ENCODE data around the gene GPR39. TPM values are rescaled to one million over a fixed set of nuclear protein-coding genes. Genes with fewer than 3 reads are reported as not detected.

The GPR39 gene
- total RNA-seq, 2 experiments from 2014 or later: not detected

GRCh38 chr2:132623096-132623839, 206.7 kb downstream of the GPR39 start:
- Mint-ChIP-seq H3K27me3 (no peaks in the 10 kb centered on the region), H3K9me3 (peaks cover 1% of the 10 kb centered on the region), H3K36me3 (no peaks in the 10 kb centered on the region), H3K27ac (no peak overlapping the region), H3K4me3 (no peak overlapping the region), H3K4me1 (no peaks in the 10 kb centered on the region)
- POLR2A ChIA-PET: no interaction called here
- no peak for ATAC-seq (ENCODE audit: low read depth)
- no peak for DNase-seq

GRCh38 chr2:132627536-132627935, 210.9 kb downstream of the GPR39 start:
- POLR2A ChIA-PET: no interaction called here
- DNase-seq (no peak), ATAC-seq (ENCODE audit: low read depth) (no peak)
- Mint-ChIP-seq H3K4me3 (no peak overlapping the region), H3K27me3 (no peaks in the 10 kb centered on the region), H3K36me3 (no peaks in the 10 kb centered on the region), H3K4me1 (no peaks in the 10 kb centered on the region), H3K9me3 (no peaks in the 10 kb centered on the region), H3K27ac (no peak overlapping the region)

GRCh38 chr2:132632000-132632649, 215.5 kb downstream of the GPR39 start:
- H3K4me3 Mint-ChIP-seq: no peak overlapping the region
- peaks cover 2% of the 10 kb centered on the region for H3K4me1 Mint-ChIP-seq
- ATAC-seq (ENCODE audit: low read depth) (no peak), DNase-seq (no peak)
- no peaks in the 10 kb centered on the region for H3K27me3 Mint-ChIP-seq
- POLR2A ChIA-PET: no interaction called here
- H3K27ac Mint-ChIP-seq: no peak overlapping the region
- H3K9me3 Mint-ChIP-seq: peaks cover 6% of the 10 kb centered on the region
- no peaks in the 10 kb centered on the region for H3K36me3 Mint-ChIP-seq

- no peak for ATAC-seq (ENCODE audit: low read depth)
- Mint-ChIP-seq H3K4me1 (peaks cover 2% of the 10 kb centered on the region), H3K9me3 (peaks cover 6% of the 10 kb centered on the region), H3K36me3 (no peaks in the 10 kb centered on the region), H3K27me3 (no peaks in the 10 kb centered on the region), H3K27ac (no peak overlapping the region), H3K4me3 (no peak overlapping the region)
- POLR2A ChIA-PET: no interaction called here
- no peak for DNase-seq
These were observed 217.0 kb downstream of the GPR39 start for GRCh38 chr2:132633635-132634034.

- Mint-ChIP-seq H3K36me3 (no peaks in the 10 kb centered on the region), H3K4me1 (peaks cover 2% of the 10 kb centered on the region), H3K9me3 (peaks cover 6% of the 10 kb centered on the region), H3K27ac (no peak overlapping the region), H3K27me3 (no peaks in the 10 kb centered on the region), H3K4me3 (no peak overlapping the region)
- POLR2A ChIA-PET: no interaction called here
- DNase-seq (no peak), ATAC-seq (ENCODE audit: low read depth) (no peak)
These were observed 219.7 kb downstream of the GPR39 start for GRCh38 chr2:132636346-132636745.

- peaks cover 1% of the 10 kb centered on the region for H3K4me1 Mint-ChIP-seq
- no peak overlapping the region for H3K4me3 Mint-ChIP-seq
- ATAC-seq (ENCODE audit: low read depth) (no peak), DNase-seq (no peak)
- H3K27me3 Mint-ChIP-seq: no peaks in the 10 kb centered on the region
- POLR2A ChIA-PET: no interaction called here
- H3K36me3 Mint-ChIP-seq: no peaks in the 10 kb centered on the region
- H3K9me3 Mint-ChIP-seq: peaks cover 5% of the 10 kb centered on the region
- H3K27ac Mint-ChIP-seq: no peak overlapping the region
These were observed 221.9 kb downstream of the GPR39 start for GRCh38 chr2:132638313-132639040.

- POLR2A ChIA-PET: no interaction called here
- DNase-seq (no peak), ATAC-seq (ENCODE audit: low read depth) (no peak)
- no peaks in the 10 kb centered on the region for H3K4me1 Mint-ChIP-seq
- H3K27me3 Mint-ChIP-seq: peaks cover 2% of the 10 kb centered on the region
- H3K9me3 Mint-ChIP-seq: no peaks in the 10 kb centered on the region
- no peak overlapping the region for H3K27ac Mint-ChIP-seq
- no peaks in the 10 kb centered on the region for H3K36me3 Mint-ChIP-seq
- no peak overlapping the region for H3K4me3 Mint-ChIP-seq
These were observed 223.5 kb downstream of the GPR39 start for GRCh38 chr2:132640116-132640515.

GRCh38 chr2:132641819-132642218, 225.2 kb downstream of the GPR39 start:
- Mint-ChIP-seq H3K36me3 (no peaks in the 10 kb centered on the region), H3K9me3 (no peaks in the 10 kb centered on the region), H3K27ac (no peak overlapping the region), H3K4me3 (no peak overlapping the region), H3K4me1 (no peaks in the 10 kb centered on the region), H3K27me3 (peaks cover 4% of the 10 kb centered on the region)
- no peak for ATAC-seq (ENCODE audit: low read depth)
- DNase-seq: no peak
- POLR2A ChIA-PET: no interaction called here

- Mint-ChIP-seq H3K9me3 (no peaks in the 10 kb centered on the region), H3K27ac (no peak overlapping the region), H3K36me3 (no peaks in the 10 kb centered on the region), H3K4me1 (no peaks in the 10 kb centered on the region), H3K27me3 (peaks cover 4% of the 10 kb centered on the region), H3K4me3 (no peak overlapping the region)
- POLR2A ChIA-PET: no interaction called here
- ATAC-seq (ENCODE audit: low read depth): no peak
- no peak for DNase-seq
These were observed 225.8 kb downstream of the GPR39 start for GRCh38 chr2:132642415-132642814.

- H3K4me3 Mint-ChIP-seq: no peak overlapping the region
- H3K27ac Mint-ChIP-seq: no peak overlapping the region
- H3K27me3 Mint-ChIP-seq: peaks cover 4% of the 10 kb centered on the region
- H3K4me1 Mint-ChIP-seq: no peaks in the 10 kb centered on the region
- no peaks in the 10 kb centered on the region for H3K36me3 Mint-ChIP-seq
- H3K9me3 Mint-ChIP-seq: no peaks in the 10 kb centered on the region
- POLR2A ChIA-PET: no interaction called here
- ATAC-seq (ENCODE audit: low read depth) (no peak), DNase-seq (no peak)
These were observed 228.6 kb downstream of the GPR39 start for GRCh38 chr2:132645176-132645575.

GRCh38 chr2:132645722-132646539, 229.3 kb downstream of the GPR39 start:
- H3K4me1 Mint-ChIP-seq: no peaks in the 10 kb centered on the region
- ATAC-seq (ENCODE audit: low read depth): no peak
- peaks cover 4% of the 10 kb centered on the region for H3K27me3 Mint-ChIP-seq
- POLR2A ChIA-PET: no interaction called here
- no peak overlapping the region for H3K27ac Mint-ChIP-seq
- H3K36me3 Mint-ChIP-seq: no peaks in the 10 kb centered on the region
- DNase-seq: no peak
- no peaks in the 10 kb centered on the region for H3K9me3 Mint-ChIP-seq
- no peak overlapping the region for H3K4me3 Mint-ChIP-seq

GRCh38 chr2:132646540-132647108, 230.0 kb downstream of the GPR39 start:
- H3K4me1 Mint-ChIP-seq: no peaks in the 10 kb centered on the region

More at GRCh38 chr2:132646540-132647108, 230.0 kb downstream of the GPR39 start:
- Mint-ChIP-seq H3K27ac (no peak overlapping the region), H3K9me3 (no peaks in the 10 kb centered on the region), H3K27me3 (peaks cover 4% of the 10 kb centered on the region), H3K36me3 (no peaks in the 10 kb centered on the region), H3K4me3 (no peak overlapping the region)
- POLR2A ChIA-PET: no interaction called here
- DNase-seq: no peak
- no peak for ATAC-seq (ENCODE audit: low read depth)

Data from activated naive CD8-positive, alpha-beta T cell treated with anti-CD3 and anti-CD28 coated beads, Interleukin-2, amount 10 ng/mL, durations not matched to agents 7 days and 5 days (primary cell).